GM23248 (cell line): Measurements from ENCODE around the gene CRACDL.

Experiments used
- EZH2 ChIP-seq: fragments of 200-600 bp; sonication (generic); IDR thresholded peaks from 2 replicates; pipeline ENCODE4 v1.6.1; 2018; ENCODE audit warnings: antibody characterized with exemption, mild to moderate bottlenecking; ENCODE audit not compliant: insufficient read depth, poor library complexity, severe bottlenecking
- EZH2phosphoT487 ChIP-seq: fragments of 200-600 bp; sonication (generic); IDR thresholded peaks from 2 replicates; pipeline ENCODE4 v1.6.1; 2018; ENCODE audit warnings: antibody characterized with exemption, moderate library complexity, mild to moderate bottlenecking, low read depth; ENCODE audit not compliant: insufficient read depth

DNA sequence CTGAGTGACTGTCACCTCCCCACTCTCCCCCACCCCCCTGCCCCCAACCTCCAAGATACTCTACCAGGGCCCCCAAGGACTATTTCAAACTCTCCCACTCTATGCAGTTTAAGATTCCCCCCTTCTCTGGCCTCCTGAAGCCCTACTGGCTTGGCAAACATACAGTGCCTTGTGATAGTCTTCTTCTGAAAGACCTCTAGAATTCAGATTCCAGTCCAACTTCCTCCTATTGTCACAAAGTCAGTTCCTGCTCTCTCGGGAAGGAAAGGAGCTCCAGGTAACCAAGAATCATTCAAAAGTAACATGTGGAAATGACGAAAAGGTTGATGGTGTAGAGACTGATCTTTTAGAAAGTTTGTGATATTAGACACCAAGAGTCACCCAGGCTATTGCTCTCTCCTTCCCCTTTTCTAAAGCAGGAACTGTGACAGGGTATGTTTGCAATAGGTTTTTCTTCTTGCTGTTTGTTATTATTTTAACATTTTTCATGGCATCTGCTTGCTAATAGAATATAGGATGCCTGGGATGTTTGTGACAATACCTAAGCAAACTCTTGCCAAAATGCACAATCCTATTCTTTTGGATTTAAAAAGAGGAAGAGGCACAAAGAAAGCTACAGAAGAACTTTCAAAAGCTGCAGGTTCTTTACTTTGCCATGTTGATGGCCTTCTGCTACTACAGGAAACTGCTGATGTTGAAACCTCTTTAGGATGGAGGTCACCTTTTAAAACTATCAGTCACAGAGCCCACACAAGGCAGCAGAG lies 111.6 kb downstream of the CRACDL start:
- TF ChIP-seq EZH2: no peak
- TF ChIP-seq EZH2phosphoT487: no peak
